Kasumi-1 (cell line): ENCODE measurements around the gene TP53BP2.
A peak's percentile ranks its signal among the peaks of the same experiment; 100 is the strongest.
"Not testable (repeated sequence)": the region's sequence is repeated elsewhere in the genome, so short reads cannot be mapped to it uniquely, and the experiment has no call there.

ENCODE experiments used
- DNase-seq, 2 experiments: peaks; one replicate each; lab custom pipeline; 2025; lab: John Stamatoyannopoulos, UW

TP53BP2 gene

DNA sequence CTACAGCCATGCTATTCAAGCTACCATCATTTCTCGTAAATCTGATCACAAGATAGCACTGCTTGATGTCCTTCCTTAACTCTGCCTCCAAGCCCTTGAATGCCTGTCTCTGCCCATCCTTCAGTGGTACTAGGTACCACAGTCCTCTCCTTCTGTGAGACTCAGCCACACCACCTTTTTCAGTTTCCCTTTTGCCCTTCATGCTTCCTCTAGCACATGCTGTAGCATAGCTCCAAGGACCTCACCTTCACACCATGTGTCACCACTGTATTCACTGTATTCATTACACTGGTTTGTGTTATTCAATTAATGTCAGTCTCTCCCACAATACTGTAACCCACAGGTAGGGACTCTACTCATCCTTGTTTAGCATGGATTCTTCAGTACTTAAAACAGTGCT is 8.0 kb upstream of the TP53BP2 start:
- DNase-seq: no peak

GRCh38 chr1:223853275-223853674 is 7.5 kb upstream of the TP53BP2 start:
- DNase-seq: no peak

DNA sequence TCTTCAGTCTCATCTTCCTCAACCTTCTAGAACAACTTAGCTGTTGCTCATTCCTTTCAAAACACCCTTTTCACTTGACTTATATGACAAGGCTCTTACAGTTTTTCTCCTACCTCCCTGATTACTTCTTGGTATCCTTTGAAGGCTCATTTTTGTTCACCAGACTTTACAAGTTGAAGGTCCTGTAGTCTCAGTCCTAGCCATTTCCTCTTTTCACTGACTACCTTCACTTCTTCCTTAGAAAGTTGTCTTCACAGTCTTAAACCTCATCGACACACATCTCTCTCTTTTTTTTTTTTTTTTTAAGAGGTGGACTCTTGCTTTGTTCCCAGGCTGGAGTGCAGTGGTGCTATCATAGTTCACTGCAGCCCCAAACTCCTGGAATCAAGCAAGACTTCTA is 6.6 kb upstream of the TP53BP2 start:
- no peak for DNase-seq

- DNase-seq: no peak
These were observed 3.9 kb upstream of the TP53BP2 start for GRCh38 chr1:223849352-223850254.

- DNase-seq: no peak
These were observed 2.8 kb upstream of the TP53BP2 start for GRCh38 chr1:223848536-223848935.

DNA sequence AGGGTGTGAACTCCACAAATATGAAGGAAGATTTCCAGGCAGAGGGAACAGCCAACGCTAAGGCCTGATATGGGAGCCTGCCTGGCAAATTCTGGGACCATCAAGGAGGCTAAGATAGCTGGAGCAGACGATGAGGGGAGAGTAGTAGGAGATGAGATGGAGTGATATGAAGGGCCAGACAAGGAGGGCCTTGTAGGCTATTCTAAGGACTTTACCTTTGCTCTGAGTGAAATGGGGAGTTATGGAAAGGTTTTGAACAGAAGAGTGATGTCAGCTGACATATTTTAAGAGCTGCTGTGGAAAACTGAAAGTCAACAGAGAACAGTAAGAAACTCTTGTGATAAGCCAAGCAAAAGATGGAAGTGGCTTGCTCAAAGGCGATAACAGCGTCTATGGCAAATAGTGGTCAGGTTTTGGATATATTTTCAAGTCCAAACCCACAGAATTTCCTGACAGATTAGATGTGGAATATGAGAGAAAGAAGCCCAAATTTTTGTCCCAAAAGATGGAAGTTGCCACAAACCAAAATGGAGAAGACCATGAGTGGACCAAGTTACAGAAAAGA is 2.1 kb upstream of the TP53BP2 start:
- DNase-seq: no peak

DNA sequence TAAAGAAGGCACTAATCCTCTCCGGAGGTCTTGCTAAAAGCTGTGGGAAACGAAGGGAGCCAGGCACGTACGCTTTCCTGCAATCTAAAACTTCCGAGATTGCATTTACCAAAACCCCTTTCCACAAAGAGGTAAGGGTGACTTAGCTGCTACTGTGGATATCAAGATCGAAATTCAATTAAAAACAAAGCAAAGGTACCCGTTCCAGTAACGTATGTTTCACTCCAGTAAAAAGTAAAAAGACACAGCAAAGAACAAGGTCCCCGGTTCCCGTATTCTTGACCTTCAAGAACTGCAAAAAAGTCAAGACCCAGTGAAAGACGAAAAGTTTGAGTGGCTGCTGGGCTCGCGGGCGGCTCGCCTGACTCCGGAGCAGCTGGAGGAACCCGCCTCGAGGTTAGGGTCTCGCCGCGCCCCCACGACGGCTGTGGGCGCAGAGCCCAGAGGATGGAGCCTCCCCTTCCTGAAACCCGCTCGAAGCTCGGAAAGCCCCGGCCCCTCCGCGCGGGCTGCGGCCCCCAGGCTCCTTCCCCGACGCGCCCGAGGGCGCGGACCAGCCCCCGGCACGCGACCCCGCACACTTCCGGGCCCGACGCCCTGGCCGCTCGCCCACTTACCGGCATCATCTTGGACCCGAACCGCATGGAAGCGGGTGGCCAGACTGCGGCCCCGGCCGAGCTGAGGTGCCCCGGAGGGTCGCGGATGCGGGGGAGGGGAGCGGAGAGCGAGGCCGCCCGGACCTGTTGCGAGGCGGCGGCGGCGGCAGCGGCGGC is 524 bp downstream of the TP53BP2 start:
- peak; percentile 43 to 57 for DNase-seq

DNA sequence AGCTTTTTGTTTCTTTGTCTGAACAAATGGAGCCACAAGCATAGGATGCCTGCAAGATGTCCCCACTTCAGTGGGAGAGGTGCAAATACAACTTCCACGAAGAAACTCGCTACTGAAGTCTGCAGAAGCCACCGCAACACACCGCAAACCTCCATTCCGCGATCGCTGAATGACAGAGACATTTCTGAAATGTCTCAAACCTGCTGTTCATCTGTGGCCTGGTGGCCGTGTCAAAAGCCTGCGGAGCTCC is 1.0 kb downstream of the TP53BP2 start:
- no peak for DNase-seq

DNA sequence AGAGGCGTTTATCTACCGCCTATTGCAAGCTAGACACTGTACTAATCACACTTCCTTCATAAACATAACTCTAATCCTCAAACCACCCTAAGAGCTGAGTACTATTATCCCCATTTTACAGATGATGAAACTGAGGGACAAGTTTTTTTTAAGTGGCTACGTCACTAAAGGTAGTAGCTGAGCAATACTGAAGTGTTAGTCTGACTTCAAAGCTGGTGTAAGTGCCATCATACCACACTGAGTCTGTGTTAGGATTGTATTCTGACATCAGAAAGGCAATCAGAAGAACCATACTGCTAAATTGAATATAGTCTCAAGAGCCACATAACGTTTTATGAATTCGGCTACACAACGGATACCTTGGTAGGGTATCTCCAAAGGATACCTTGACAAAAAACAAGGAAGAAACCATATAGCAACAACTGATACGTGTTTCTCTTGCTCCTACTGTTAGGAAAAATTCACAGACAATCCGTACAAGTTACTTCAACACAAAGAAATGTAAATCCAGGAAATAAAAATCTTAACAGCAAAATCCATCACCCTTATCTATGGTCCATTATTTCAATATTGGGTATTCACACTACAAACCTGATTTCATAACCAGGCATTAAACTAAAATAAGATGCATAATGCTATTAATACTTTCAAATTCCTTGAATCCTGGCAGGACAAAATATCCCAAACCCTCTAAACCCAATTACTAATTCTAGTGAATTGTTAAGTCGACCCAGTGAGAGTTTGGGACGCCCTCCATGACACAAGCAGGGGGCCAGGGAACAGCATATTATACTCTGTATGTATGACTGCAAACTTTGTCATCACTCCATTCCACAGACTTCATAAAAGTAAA is 1.6 kb downstream of the TP53BP2 start:
- DNase-seq: no peak

DNA sequence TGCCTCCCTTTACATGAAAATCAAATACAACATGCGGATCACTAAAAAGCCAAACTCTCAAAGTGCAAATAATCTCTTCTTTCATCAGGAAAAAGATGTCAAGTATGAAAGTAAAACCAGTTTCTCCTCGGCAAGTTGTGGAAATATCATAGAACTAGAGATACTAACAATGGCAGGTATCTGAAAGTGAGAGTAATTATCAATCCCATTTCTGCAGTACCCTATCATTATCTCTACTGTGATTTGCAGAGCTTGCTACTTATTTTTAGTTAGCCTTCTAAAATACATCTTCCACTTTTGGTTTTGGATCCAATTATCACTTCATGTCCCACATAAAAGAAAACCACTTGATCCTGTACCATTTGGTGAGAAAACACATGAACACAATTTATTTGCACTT is 3.0 kb downstream of the TP53BP2 start:
- DNase-seq: no peak

DNA sequence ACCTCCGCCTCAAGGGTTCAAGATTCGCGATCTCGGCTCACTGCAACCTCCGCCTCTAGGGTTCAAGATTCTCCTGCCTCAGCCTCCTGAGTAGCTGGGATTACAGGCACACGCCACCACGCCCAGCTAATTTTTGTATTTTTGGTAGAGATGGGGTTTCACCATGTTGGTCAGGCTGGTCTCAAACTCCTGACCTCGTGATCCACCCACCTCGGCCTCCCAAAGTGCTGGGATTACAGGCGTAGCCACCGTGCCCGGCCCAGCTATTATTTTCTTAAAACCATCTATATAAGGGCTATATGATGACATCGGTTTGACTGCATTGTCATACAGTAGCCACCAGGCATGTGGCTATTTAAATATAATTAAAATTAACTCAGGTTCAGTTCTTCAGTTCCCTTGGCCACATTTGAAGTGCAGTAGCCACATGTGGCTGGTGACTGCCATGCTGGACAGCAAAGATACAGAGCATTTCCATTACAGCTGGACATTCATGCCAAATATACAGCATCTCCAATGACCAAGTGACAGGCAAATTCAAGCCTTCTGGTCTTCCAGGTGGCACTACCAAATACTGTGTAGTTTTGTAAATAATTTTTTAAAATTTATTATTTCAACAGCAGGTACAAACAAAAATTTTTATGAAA is 3.6 kb downstream of the TP53BP2 start:
- not testable (repeated sequence) for DNase-seq

- no peak for DNase-seq
These were observed 5.5 kb downstream of the TP53BP2 start for GRCh38 chr1:223840254-223840653.

- no peak for DNase-seq
These were observed 7.5 kb downstream of the TP53BP2 start for GRCh38 chr1:223838125-223838854.

DNA sequence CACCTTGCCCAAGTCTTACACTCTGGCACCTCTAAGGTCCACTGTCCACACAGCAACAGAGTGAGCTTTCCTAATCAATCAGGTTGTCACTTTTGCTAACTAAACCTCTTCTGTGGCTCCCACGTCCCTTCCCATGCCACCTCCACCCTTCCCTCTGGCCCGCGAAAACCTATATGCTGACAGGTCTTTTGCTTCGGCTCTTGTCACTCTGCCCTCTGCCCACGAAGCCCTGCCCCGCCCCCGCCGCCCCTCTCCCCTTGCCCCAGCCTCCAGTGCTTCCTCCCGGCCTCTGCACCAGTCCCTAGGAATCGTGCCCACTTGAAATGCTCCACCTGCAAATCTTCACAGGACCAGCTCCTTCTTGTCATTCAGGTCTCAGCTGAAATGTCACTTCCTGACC is 8.1 kb downstream of the TP53BP2 start:
- DNase-seq: no peak

GRCh38 chr1:223837206-223837605 is 8.5 kb downstream of the TP53BP2 start:
- peak; percentile 15 to 32 for DNase-seq

DNA sequence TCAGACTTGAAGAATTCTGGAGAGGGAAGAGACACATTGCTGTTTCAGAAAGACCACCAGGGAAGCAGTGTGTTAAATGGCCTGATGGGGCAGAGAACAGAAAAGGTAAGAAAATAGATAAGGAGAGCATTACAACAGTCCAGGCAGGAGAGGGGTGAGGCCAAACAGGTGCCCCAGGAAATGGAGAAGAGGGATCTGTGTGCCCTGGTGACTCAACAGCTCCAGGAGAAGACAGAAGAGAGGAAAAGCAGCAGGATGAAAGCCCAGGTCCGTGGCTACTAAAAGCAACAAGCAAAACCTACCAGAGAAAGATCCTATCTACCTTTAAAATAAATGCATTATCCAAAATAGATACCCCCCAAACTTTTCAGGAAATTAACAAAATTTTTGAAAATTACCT is 9.2 kb downstream of the TP53BP2 start:
- DNase-seq: peak in 1 of 2 experiments; percentile 10

- DNase-seq: peak; percentile 62 to 69
These were observed 10.0 kb downstream of the TP53BP2 start for GRCh38 chr1:223835754-223836153.

DNA sequence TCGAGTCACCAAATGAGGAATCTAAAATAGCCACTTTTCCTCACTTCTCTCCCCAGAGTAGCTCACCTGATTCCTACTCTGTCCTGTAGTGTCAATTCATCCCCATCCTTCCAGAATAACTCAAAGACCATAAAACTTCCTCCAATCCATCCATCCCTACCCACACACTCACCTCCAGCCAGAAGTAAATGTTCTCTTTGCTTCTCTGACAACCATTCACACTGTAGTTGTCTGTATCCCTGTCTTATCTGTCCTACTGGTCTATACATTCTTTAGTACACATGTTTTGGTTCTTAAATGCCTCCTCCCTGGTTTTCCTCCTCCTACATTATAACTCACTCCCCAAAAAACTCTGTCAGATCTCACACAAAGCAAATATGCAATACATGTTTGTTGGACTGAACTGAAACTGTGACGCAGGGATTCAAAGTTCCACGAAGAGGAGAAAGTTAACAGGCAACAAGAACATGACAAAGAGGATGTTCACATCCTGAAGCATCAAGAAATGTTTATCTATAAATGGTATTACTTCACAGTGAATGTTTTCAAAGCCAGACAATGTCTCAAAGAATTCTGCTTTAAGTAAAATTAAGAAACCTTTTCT is 11.0 kb downstream of the TP53BP2 start:
- DNase-seq: no peak

- DNase-seq: no peak
These were observed 11.8 kb downstream of the TP53BP2 start for GRCh38 chr1:223833948-223834347.

GRCh38 chr1:223832637-223832943 is 13.2 kb downstream of the TP53BP2 start:
- peak; percentile 38 to 42 for DNase-seq
